Midbrain (tissue), 1 donor: ENCODE results near the gene TNFRSF14.

ENCODE experiments used
- DNase-seq: peaks from one replicate; lab custom pipeline; 2025; lab: John Stamatoyannopoulos, UW

The TNFRSF14 gene

GRCh38 chr1:2588661-2589430, 32.7 kb downstream of the TNFRSF14 start:
- no peak for DNase-seq

- DNase-seq, result no peak
Observed at GRCh38 chr1:2589431-2590232, 33.5 kb downstream of the TNFRSF14 start.

DNA sequence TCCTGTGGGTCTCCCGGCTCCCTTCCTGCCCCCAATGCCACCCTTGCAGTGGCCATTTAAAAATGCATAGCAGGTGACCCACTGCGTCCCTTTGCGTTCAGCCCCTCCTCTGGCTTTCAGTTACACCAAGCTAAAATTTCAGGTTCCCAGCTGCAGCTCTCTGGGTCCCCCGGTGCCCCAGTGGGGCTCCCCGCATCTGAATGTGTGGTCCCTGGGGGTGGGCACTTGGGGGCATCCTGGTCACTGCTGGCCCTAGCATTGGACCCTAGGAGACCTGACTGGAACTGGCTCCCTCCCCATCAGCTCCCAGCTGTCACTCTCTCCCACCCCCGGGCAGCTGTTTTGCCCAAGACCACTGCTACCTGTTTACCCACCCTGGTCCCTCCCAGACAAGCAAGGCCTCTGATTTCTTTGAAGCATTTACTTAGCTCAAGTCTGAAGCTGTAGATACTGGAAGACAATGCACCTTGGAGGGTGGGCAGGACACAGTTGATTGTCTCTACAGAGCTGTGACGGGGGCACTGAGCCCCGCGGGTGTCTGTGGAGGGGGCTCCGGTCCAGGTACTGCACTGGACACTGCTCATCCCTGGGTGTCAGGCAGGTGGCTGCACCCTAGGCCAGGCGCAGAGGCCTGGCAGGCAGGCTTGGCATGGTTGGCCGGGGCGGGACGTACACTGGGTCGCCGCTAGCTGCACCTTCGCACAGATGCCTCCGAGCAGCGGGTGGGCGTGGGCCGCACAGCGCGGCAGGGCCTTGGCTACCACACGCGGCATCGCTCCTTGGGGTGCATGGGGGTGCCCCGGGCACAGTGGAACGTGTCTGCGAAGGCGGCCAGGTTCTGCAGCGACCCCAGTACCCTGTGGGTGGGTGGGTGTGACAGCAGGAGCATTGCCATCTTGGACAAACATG, 34.3 kb downstream of the TNFRSF14 start:
- no peak for DNase-seq

GRCh38 chr1:2591233-2591580, 35.0 kb downstream of the TNFRSF14 start:
- DNase-seq, result no peak

DNA sequence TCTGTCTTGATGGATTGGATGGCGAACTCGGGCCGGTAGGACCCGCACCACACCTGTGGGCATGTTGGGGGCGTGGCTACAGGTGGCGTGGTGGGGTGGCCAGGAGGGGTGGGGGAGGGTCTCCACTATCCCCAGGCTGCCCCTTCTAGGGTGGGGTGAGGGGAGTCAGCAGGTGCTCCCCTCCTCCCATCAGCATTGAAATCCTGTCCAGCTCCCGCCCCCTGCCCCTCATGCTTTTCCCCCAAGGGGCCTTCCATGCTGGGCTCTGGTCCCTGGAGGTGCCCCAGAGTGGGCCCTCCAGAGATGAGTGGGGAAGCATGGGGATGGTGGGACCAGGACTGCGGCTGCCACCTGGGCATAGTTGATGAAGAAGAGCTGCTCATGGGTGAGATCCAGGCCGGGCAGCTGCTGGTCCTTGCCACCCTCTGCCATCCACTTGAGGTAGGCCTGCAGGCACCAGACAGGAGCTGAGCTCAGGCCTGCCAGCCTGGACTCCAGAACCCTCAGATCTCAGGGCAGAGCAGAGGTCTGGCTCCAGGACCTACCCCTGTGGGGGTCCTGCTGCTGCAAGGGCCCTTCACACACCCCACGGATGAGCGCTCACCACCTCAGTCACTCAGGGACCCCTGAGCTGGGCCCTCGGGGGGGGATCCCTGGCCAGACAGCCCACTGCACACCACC, 35.5 kb downstream of the TNFRSF14 start:
- DNase-seq, result no peak

DNA sequence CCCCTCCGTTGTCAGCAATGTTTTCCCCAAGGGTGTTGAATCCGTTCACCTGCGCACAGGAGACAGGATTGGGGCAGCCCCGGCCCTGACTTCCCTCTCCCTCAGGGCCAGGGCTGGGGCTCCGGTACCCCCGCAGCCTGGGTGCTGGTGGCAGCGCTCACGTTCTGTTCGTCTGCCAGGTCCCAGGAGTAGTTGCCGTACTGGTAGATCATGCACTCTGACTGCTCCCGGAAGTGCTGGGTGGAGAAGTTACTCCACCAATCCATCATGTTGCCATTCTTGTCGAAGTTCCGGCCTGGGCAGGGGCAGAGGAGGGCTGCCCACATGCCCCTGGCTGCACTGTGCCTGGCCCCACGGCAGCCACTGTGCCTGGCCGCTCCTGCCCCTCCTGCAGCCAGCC, 36.5 kb downstream of the TNFRSF14 start:
- no peak for DNase-seq

DNA sequence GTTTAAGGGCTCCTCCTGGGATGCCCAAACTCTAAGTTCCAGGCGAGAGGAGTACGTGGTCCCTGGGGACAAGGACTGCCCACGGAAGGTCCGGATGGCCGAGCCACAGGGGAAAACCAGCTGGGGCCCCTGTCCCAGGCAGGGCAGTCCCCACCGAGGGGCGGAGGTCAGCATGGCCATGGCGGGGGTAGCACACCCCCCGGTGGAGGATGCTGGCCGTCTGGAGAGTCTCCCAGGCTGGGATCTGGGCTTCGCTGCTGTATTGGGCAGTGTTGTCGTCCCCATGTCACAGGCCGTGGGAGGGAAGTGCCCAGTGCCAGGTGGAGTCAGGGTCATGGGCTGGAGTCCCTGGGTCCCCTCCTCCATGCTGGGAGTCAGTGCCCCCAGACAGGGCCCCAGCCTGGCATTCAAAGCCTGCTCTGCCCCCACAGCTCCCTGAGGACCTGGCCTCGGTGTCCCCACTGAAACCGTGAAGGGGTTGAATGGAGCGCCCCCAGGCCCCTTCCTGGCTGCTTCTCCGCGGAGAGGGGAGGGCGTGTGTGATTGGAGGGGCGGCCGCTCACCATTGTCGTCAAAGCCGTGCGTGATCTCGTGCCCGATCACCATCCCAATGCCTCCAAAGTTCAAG, 37.2 kb downstream of the TNFRSF14 start:
- no peak for DNase-seq

- DNase-seq, result no peak
Observed at GRCh38 chr1:2594001-2594640, 38.0 kb downstream of the TNFRSF14 start.

- no peak for DNase-seq
Observed at GRCh38 chr1:2594641-2595131, 38.5 kb downstream of the TNFRSF14 start.

- DNase-seq, result no peak
Observed at GRCh38 chr1:2595261-2595811, 39.2 kb downstream of the TNFRSF14 start.

GRCh38 chr1:2595812-2596529, 39.8 kb downstream of the TNFRSF14 start:
- DNase-seq, result no peak

- no peak for DNase-seq
Observed at GRCh38 chr1:2596530-2597333, 40.6 kb downstream of the TNFRSF14 start.

DNA sequence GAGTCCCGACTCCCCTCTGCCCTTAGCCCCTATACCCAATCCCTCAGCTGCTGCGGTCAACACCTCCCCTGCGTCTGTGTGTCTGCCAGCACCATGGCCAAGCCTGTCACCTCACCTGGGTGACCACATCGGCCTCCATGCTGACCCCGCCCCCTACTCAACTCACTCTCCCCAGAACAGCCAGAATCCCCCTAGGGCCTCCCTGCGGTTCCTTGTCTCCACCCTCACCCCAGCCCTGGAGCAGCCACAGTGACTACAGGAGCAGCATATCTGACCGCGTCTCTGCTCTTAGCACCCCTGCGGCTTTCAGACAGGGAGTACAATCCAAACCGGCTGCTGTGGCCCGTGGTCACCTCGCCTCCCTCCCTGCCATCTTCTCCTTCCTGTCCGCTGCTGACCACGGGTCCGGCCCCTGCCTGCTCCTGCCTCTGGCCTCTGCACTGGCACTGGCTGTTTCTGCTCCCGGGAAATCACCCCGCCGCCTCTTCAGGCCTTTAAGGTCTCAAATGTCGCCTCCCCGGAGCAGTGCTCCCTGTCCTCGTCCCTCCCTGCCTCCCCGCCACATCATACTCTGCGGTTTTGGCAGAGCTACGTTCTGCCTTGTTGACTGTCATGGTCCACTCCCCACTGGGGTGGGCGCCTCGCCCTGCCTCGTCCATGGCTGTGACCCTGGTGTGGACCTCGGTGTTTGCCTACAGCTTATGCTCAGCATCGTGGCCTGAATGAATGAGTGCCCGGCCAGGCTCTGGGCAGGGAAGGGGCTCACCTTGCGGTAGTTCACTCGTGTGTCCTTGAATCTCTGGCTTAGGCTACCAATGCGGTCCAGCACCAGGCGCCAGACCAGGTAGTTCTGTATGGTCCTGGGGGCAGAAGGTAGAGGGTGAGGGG, 41.5 kb downstream of the TNFRSF14 start:
- no peak for DNase-seq

DNA sequence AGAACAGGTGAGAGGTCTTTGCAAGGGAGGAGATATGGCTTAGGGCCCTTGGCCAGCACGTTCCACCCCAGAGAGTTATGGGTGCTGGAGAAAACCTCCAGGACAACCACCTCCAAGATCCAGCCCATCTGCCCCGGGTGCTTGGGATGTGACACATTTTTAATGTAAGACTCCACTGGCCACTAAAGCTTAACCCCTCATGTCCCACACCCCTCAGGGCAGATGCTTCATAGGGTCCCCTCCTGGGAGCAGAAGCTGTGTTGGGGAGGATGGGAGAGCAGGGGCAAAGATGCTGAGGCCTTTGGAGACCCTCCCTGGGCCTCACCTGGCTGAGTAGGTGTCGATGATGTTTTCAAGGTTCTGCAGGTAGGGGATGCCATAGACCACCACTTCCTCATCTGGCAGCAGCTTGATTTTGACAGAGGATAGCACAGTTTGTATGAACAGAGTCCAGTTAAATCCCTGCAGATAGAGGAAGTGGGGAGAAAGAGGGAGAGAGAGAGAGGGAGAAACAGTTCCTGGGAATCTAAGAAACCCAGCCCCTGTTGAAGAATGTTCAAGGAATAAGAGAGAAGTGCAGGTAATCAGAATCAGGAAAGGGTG, 42.3 kb downstream of the TNFRSF14 start:
- DNase-seq, result no peak

DNA sequence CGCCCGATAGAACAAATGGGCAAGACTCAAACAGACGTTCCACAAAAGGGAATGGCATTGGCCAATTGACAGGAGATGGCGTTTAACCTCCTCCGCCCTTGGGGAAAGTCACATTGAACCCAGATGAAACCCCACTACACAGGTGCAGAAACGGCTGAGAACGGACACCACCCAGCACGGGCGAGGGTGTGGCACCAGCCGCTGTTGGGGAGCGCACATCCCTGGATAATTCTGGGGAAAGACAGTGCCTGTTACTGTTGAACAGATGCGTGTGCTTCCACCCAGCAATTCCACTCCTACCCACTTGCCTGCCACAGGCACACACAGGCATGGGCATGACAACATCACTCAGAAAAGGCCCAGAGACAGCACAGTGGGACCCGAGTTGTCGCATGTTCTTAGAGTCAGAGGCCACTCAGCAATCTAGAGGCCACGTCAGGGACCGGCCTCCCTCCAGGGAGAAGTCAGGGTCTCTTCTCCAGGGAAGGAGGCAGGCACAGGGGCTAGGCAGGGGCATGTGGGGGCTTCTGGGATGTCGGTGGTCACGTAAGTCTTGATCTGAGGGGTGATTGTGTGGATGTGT, 45.6 kb downstream of the TNFRSF14 start:
- DNase-seq, result no peak

DNA sequence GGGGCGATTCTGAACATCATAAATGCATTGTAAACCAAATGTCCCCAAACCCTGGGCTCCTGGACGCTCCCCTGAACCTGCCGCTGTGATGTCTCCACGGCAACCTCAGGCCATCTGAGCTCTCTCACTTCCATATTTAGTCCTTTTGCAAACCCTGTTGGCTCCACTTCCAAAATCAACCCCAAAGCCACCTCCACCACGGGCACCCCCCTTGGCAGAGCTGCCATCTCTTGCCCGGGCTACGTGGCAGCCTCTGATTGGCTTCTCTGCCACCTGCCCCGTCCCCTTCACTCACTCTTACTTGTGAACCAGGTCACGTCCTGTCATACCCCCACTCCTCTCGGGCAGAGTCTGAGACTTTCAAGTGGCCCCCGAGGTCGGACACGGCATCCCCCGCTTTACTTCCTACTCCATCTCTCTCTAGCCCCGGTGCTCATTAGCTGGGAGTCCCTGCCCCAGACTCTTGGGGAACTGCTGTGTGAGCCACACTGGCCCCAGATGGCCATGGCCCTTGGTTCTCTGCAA, 46.2 kb downstream of the TNFRSF14 start:
- no peak for DNase-seq
